K562 (cell line): ENCODE data around the gene FBXO21. TPM values are rescaled to one million over a fixed set of nuclear protein-coding genes. Genes with fewer than 3 reads are reported as not detected.

Experiments used
- ADNP ChIP-seq: fragments of 200-800 bp; sonication (Bioruptor generic); IDR thresholded peaks from 2 replicates; pipeline ENCODE4 v1.6.1; 2016; ENCODE audit warnings: missing genetic modification characterization, missing compliant biosample characterization
- ARID2 ChIP-seq: fragments of 450-650 bp; IDR thresholded peaks from 2 replicates; pipeline ENCODE4 v1.6.1; 2017; ENCODE audit warnings: antibody characterized with exemption, mild to moderate bottlenecking
- BHLHE40 ChIP-seq: IDR thresholded peaks from 2 replicates; pipeline ENCODE4 v1.6.1; 2011; ENCODE audit warnings: low read length, improper control_type of control experiment
- CTCF ChIP-seq, 3 experiments: IDR thresholded peaks in 2 of 3; conservative IDR thresholded peaks in 1 of 3; 2 replicates each; pipeline ENCODE4 v1.5.1; 2011 to 2012; ENCODE audit warnings: low read length in 3 of 3, mild to moderate bottlenecking in 3 of 3, control low read depth in 2 of 3, improper control_type of control experiment in 1 of 3, inconsistent platforms in 1 of 3, low read depth in 1 of 3, mixed read lengths in 1 of 3, moderate library complexity in 1 of 3; ENCODE audit not compliant: insufficient read depth in 2 of 3
- KAT7 ChIP-seq: sonication (generic); formaldehyde crosslinking; IDR thresholded peaks from 2 replicates; pipeline ENCODE4 v1.8.0; 2022; ENCODE audit warnings: missing genetic modification reagents, mild to moderate bottlenecking, borderline replicate concordance
- KLF1 ChIP-seq: fragments of 450-650 bp; IDR thresholded peaks from 2 replicates; pipeline ENCODE4 v1.6.1; 2016; ENCODE audit warnings: missing genetic modification characterization, missing compliant biosample characterization
- RAD21 ChIP-seq, 2 experiments: fragments of 250-450 bp in 1 of 2; fragments of 450-650 bp in 1 of 2; sonication (Bioruptor Pico) in 1 of 2; formaldehyde crosslinking in 1 of 2; IDR thresholded peaks in 1 of 2; conservative IDR thresholded peaks in 1 of 2; 2 replicates each; pipeline versions ENCODE4 v1.4.0 to v1.8.0; 2020 to 2022; ENCODE audit warnings: mild to moderate bottlenecking in 2 of 2, moderate library complexity in 1 of 2
- STAG1 ChIP-seq: sonication (generic); formaldehyde crosslinking; IDR thresholded peaks from 2 replicates; pipeline ENCODE4 v1.5.0; 2020; ENCODE audit warnings: missing genetic modification reagents, borderline replicate concordance
- XRCC5 ChIP-seq: fragments of 200-400 bp; formaldehyde crosslinking; IDR thresholded peaks from 2 replicates; pipeline ENCODE4 v1.6.1; 2017; ENCODE audit warnings: low read depth, mild to moderate bottlenecking, low read length
- polyA plus RNA-seq, 8 experiments: library from polyadenylated mRNA; depleted of rRNA in 4 of 8; stranded (reverse) in 5 of 8; unstranded in 3 of 8; fragments of >200 nt; fragmentation: Nextera tagmentation in 2 of 8; fragmentation: Illumina TruSeq in 1 of 8; extraction: Ambion mirVana in 2 of 8; extraction: Trizol in 1 of 8; gene quantifications; 2 replicates each; pipeline versions ENCODE4 v1.2.1 to v1.2.3, GENCODE V29; 2011 to 2014; ENCODE audit warnings: inconsistent platforms in 1 of 8, missing spikeins in 1 of 8
- total RNA-seq, 7 experiments: library from RNA; depleted of rRNA in 6 of 7; stranded (reverse); fragments of >200 nt in 6 of 7; fragmentation: Illumina TruSeq in 2 of 7; extraction: Trizol in 2 of 7; gene quantifications; 2 replicates each; pipeline versions ENCODE4 v1.2.1 to v1.2.3, GENCODE V29; 2011 to 2021; ENCODE audit warnings: low replicate concordance in 1 of 7
- TF ChIP-seq, protein P1 (sequence below): sonication (generic); formaldehyde crosslinking; IDR thresholded peaks from 2 replicates; pipeline ENCODE4 v1.8.0; 2022; ENCODE audit warnings: missing genetic modification reagents, mild to moderate bottlenecking, moderate library complexity, borderline replicate concordance
- TF ChIP-seq, protein P2 (sequence below): sonication (generic); formaldehyde crosslinking; IDR thresholded peaks from 2 replicates; pipeline ENCODE4 v1.8.1; 2023; ENCODE audit warnings: mild to moderate bottlenecking, missing genetic modification reagents
- TF ChIP-seq, protein P3 (sequence below), 2 experiments: fragments of 150-350 bp in 1 of 2; IDR thresholded peaks; 2 replicates each; pipeline ENCODE4 v1.6.1; 2012 to 2016; ENCODE audit warnings: low read depth in 2 of 2, low read length in 2 of 2, mild to moderate bottlenecking in 1 of 2, moderate library complexity in 1 of 2

Gene FBXO21
- total and polyA plus RNA-seq, 9 of the 15 experiments (the other 6 are each of a cell fraction or from before 2014, with no cell fraction given) = 3.0 to 50.9 (median 9.1) TPM

- TF ChIP-seq, protein P1, sequence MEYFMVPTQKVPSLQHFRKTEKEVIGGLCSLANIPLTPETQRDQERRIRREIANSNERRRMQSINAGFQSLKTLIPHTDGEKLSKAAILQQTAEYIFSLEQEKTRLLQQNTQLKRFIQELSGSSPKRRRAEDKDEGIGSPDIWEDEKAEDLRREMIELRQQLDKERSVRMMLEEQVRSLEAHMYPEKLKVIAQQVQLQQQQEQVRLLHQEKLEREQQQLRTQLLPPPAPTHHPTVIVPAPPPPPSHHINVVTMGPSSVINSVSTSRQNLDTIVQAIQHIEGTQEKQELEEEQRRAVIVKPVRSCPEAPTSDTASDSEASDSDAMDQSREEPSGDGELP (CRISPR knock-in tag) = no peak
- TF ChIP-seq ARID2 = peak; percentile 86
- TF ChIP-seq KLF1 (tag) = no peak
- TF ChIP-seq ADNP (tag) = peak; percentile 98
- TF ChIP-seq, protein P2, sequence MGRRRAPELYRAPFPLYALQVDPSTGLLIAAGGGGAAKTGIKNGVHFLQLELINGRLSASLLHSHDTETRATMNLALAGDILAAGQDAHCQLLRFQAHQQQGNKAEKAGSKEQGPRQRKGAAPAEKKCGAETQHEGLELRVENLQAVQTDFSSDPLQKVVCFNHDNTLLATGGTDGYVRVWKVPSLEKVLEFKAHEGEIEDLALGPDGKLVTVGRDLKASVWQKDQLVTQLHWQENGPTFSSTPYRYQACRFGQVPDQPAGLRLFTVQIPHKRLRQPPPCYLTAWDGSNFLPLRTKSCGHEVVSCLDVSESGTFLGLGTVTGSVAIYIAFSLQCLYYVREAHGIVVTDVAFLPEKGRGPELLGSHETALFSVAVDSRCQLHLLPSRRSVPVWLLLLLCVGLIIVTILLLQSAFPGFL = no peak
- TF ChIP-seq CTCF (IDR thresholded peaks at IDR 0.05 in 2 of 3, conservative IDR thresholded peaks at IDR 0.05 in 1 of 3; ENCODE audit: insufficient read depth in 2 of 3, low read depth in 1 of 3, low read length in 3 of 3) = peak; percentile 81 to 90 (median 85)
- TF ChIP-seq, protein P3, sequence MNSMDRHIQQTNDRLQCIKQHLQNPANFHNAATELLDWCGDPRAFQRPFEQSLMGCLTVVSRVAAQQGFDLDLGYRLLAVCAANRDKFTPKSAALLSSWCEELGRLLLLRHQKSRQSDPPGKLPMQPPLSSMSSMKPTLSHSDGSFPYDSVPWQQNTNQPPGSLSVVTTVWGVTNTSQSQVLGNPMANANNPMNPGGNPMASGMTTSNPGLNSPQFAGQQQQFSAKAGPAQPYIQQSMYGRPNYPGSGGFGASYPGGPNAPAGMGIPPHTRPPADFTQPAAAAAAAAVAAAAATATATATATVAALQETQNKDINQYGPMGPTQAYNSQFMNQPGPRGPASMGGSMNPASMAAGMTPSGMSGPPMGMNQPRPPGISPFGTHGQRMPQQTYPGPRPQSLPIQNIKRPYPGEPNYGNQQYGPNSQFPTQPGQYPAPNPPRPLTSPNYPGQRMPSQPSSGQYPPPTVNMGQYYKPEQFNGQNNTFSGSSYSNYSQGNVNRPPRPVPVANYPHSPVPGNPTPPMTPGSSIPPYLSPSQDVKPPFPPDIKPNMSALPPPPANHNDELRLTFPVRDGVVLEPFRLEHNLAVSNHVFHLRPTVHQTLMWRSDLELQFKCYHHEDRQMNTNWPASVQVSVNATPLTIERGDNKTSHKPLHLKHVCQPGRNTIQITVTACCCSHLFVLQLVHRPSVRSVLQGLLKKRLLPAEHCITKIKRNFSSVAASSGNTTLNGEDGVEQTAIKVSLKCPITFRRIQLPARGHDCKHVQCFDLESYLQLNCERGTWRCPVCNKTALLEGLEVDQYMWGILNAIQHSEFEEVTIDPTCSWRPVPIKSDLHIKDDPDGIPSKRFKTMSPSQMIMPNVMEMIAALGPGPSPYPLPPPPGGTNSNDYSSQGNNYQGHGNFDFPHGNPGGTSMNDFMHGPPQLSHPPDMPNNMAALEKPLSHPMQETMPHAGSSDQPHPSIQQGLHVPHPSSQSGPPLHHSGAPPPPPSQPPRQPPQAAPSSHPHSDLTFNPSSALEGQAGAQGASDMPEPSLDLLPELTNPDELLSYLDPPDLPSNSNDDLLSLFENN (IDR thresholded peaks at IDR 0.05; ENCODE audit: low read depth in 2 of 2, low read length in 2 of 2) = no peak
- TF ChIP-seq RAD21 (CRISPR knock-in tag; conservative IDR thresholded peaks at IDR 0.05 in 1 of 2, IDR thresholded peaks at IDR 0.05 in 1 of 2) = peak; percentile 89 to 93
- TF ChIP-seq KAT7 (CRISPR knock-in tag) = no peak
- no peak for TF ChIP-seq BHLHE40
- peak; percentile 63; the same call in 1 of the 2 replicates for TF ChIP-seq STAG1 (CRISPR knock-in tag)
- TF ChIP-seq XRCC5 = 0 out of 2 replicates have a peak, but pooled peaks have one; percentile 40
These were observed 70.6 kb downstream of the FBXO21 start (continued) for GRCh38 chr12:117119592-117120198.
